HCT116 (cell line): ENCODE results near the gene ABCG1. TPM values are rescaled to one million over a fixed set of nuclear protein-coding genes. Genes with fewer than 3 reads are reported as not detected.

ENCODE experiments used
- ATAC-seq: fragments of 200-7000 bp; cut with Tn5 transposase; 2 replicates; pipeline ENCODE4 v1.9.1; 2020; ENCODE audit warnings: mild to moderate bottlenecking, moderate library complexity
- BruUV-seq: library from RNA; stranded (reverse); fragments of 400-500 nt; replicated peaks from 2 replicates; lab custom pipeline; 2021; lab: Mats Ljungman, UMichigan
- CTCF ChIA-PET: fragments of 300-600 bp; sonication (Branson Sonifier 250); formaldehyde crosslinking; loops from one replicate; lab custom pipeline; 2021; ENCODE audit warnings: antibody characterized with exemption; lab: Charles Lee
- POLR2A ChIA-PET: fragments of 300-600, 350-600 bp; sonication (Branson Sonifier 250); formaldehyde crosslinking; loops from one replicate; lab custom pipeline; 2021; ENCODE audit warnings: antibody characterized with exemption; lab: Charles Lee
- RAD21 ChIA-PET, 2 experiments: fragments of 300-600 bp; sonication (Branson Sonifier 250); formaldehyde crosslinking; loops; one replicate each; lab custom pipeline; 2023; ENCODE audit warnings: low total read pairs in 2 of 2; ENCODE audit not compliant: uncharacterized antibody in 2 of 2, unreplicated experiment in 2 of 2, low non-redundant PET in 1 of 2; lab: Charles Lee
- DNase-seq: peaks from one replicate; pipeline ENCODE4 v3.0.0-alpha.2; 2010; ENCODE audit warnings: low read depth, low spot score
- H2AFZ ChIP-seq: fragments of 200-600 bp; shearing (Covaris generic), sonication (generic); 2 replicates; pipeline ENCODE4 v1.6.1; 2017; ENCODE audit warnings: low read depth, mixed run types, mixed read lengths, antibody characterized with exemption, low read length; ENCODE audit not compliant: poor library complexity, severe bottlenecking
- H3K27ac ChIP-seq: 2 replicates; pipeline ENCODE4 v1.5.1; 2012; ENCODE audit warnings: low read depth, low read length
- H3K27me3 ChIP-seq: fragments of 200-600 bp; sonication (generic); 2 replicates; pipeline ENCODE4 v1.6.1; 2016; ENCODE audit warnings: mixed run types, low read length, mixed read lengths; ENCODE audit not compliant: insufficient read depth
- H3K36me3 ChIP-seq, 2 experiments: fragments of 200-500 bp in 1 of 2; fragments of 200-600 bp in 1 of 2; sonication (Bioruptor generic) in 1 of 2; sonication (generic) in 1 of 2; 2 replicates each; pipeline versions ENCODE4 v1.5.1 to v1.6.1; 2014 to 2016; ENCODE audit warnings: low read length in 2 of 2, inconsistent platforms in 1 of 2, mixed read lengths in 1 of 2, mixed run types in 1 of 2; ENCODE audit not compliant: insufficient read depth in 2 of 2, control insufficient read depth in 1 of 2
- H3K4me1 ChIP-seq, 2 experiments: fragments of 200-600 bp in 1 of 2; sonication (generic) in 1 of 2; 2 replicates each; pipeline versions ENCODE4 v1.5.1 to v1.6.1; 2012 to 2017; ENCODE audit warnings: low read length in 2 of 2, inconsistent platforms in 1 of 2, mild to moderate bottlenecking in 1 of 2, mixed read lengths in 1 of 2, mixed run types in 1 of 2, moderate library complexity in 1 of 2; ENCODE audit not compliant: insufficient read depth in 2 of 2, control insufficient read depth in 1 of 2
- H3K4me2 ChIP-seq: fragments of 200-600 bp; sonication (generic); 2 replicates; pipeline ENCODE4 v1.6.1; 2017; ENCODE audit warnings: mixed run types, low read length, mixed read lengths
- H3K4me3 ChIP-seq, 2 experiments: fragments of 200-600 bp in 1 of 2; sonication (generic) in 1 of 2; replicated peaks in 1 of 2; 2 replicates each; pipeline ENCODE4 v1.5.1; 2011 to 2016; ENCODE audit warnings: low read length in 2 of 2, control low read depth in 1 of 2, low read depth in 1 of 2, mild to moderate bottlenecking in 1 of 2, mixed read lengths in 1 of 2, mixed run types in 1 of 2
- H3K79me2 ChIP-seq: fragments of 200-600 bp; sonication (generic); 2 replicates; pipeline ENCODE4 v1.6.1; 2017; ENCODE audit warnings: mild to moderate bottlenecking, mixed run types, low read length, moderate library complexity, mixed read lengths; ENCODE audit not compliant: insufficient read depth
- H3K9ac ChIP-seq: fragments of 200-600 bp; sonication (generic); 2 replicates; pipeline ENCODE4 v1.6.1; 2016; ENCODE audit warnings: low read length, mixed read lengths
- H3K9me2 ChIP-seq: fragments of 200-600 bp; sonication (generic), shearing (Covaris generic); 2 replicates; pipeline ENCODE4 v1.6.1; 2017; ENCODE audit warnings: mixed run types, mild to moderate bottlenecking, moderate library complexity; ENCODE audit not compliant: insufficient read depth
- H3K9me3 ChIP-seq, 2 experiments: fragments of 200-500 bp in 1 of 2; fragments of 200-600 bp in 1 of 2; sonication (Bioruptor generic) in 1 of 2; sonication (generic) in 1 of 2; 2 replicates each; pipeline ENCODE4 v1.6.1; 2014 to 2017; ENCODE audit warnings: low read length in 2 of 2, mixed read lengths in 2 of 2, inconsistent platforms in 1 of 2, low read depth in 1 of 2, mild to moderate bottlenecking in 1 of 2, mixed run types in 1 of 2, moderate library complexity in 1 of 2; ENCODE audit not compliant: control insufficient read depth in 1 of 2, insufficient read depth in 1 of 2
- H4K20me1 ChIP-seq: fragments of 200-600 bp; sonication (generic), shearing (Covaris generic); 2 replicates; pipeline ENCODE4 v1.6.1; 2017; ENCODE audit warnings: mixed run types, mild to moderate bottlenecking, moderate library complexity; ENCODE audit not compliant: insufficient read depth
- ELF1 ChIP-seq: IDR thresholded peaks from 2 replicates; pipeline ENCODE4 v1.6.1; 2012; ENCODE audit warnings: low read depth, borderline replicate concordance
- EZH2phosphoT487 ChIP-seq: fragments of 200-600 bp; IDR thresholded peaks from 2 replicates; pipeline ENCODE4 v1.6.1; 2018; ENCODE audit warnings: antibody characterized with exemption, borderline replicate concordance
- MAX ChIP-seq: IDR thresholded peaks from 2 replicates; pipeline ENCODE4 v1.6.1; 2012
- POLR2AphosphoS5 ChIP-seq: IDR thresholded peaks from 2 replicates; pipeline ENCODE4 v1.6.1; 2011; ENCODE audit warnings: mild to moderate bottlenecking, low read depth, low read length, moderate library complexity
- REST ChIP-seq: IDR thresholded peaks from 2 replicates; pipeline ENCODE4 v1.6.1; 2012; ENCODE audit warnings: low read depth
- SP1 ChIP-seq: IDR thresholded peaks from 2 replicates; pipeline ENCODE4 v1.6.1; 2012; ENCODE audit warnings: low read depth
- YY1 ChIP-seq: IDR thresholded peaks from 2 replicates; pipeline ENCODE4 v1.6.1; 2011; ENCODE audit warnings: low read length, low read depth, moderate library complexity, mild to moderate bottlenecking; ENCODE audit not compliant: insufficient replicate concordance; ENCODE audit errors: extremely low read depth
- ZFX ChIP-seq: fragments of 450-650 bp; IDR thresholded peaks from 2 replicates; pipeline ENCODE4 v1.6.1; 2017
- intact Hi-C: fragments of 100-400 bp; cut with micrococcal nuclease; formaldehyde crosslinking; loops from 2 replicates; pipeline ENCODE4 v1.10.0; 2022
- total RNA-seq: library from RNA; stranded (reverse); gene quantifications from one replicate; pipeline ENCODE4 v1.2.1, GENCODE V29; 2021; ENCODE audit not compliant: unreplicated experiment

Gene ABCG1
- total RNA-seq, 1 experiment from 2014 or later, result 1.6 TPM

- no TSS peak for BruUV-seq
Observed at GRCh38 chr21:42330380-42331371, 111.7 kb downstream of the ABCG1 start.

More at GRCh38 chr21:42330380-42331371, 111.7 kb downstream of the ABCG1 start:
- no peaks in the 10 kb centered on the region for H3K79me2 ChIP-seq
- intact Hi-C loops, result loop anchor here (10.0 kb wide), 1 partner anchor 124 kb away; no protein-coding TSS in a partner anchor
- no peaks in the 10 kb centered on the region for H3K9me3 ChIP-seq
- TF ChIP-seq ELF1 (no peak), SP1 (no peak), REST (no peak), YY1 (no peak), EZH2phosphoT487 (no peak), POLR2AphosphoS5 (no peak), ZFX (no peak), MAX (no peak)
- no peaks in the 10 kb centered on the region for H3K9me2 ChIP-seq
- ChIA-PET RAD21 (no interaction called here), CTCF (no interaction called here), POLR2A (no interaction called here)
- H3K4me1 ChIP-seq, result peaks cover 0 to under 1% of the 10 kb centered on the region in 2 experiments; a peak in 2 of 4 replicates
- H3K27ac ChIP-seq, result no peak overlapping the region
- H2AFZ ChIP-seq, result no peak overlapping the region
- H3K9ac ChIP-seq, result no peak overlapping the region
- no peak for ATAC-seq
- no peaks in the 10 kb centered on the region for H3K27me3 ChIP-seq
- H4K20me1 ChIP-seq, result no peaks in the 10 kb centered on the region
- H3K4me2 ChIP-seq, result no peak overlapping the region
- H3K36me3 ChIP-seq, result no peaks in the 10 kb centered on the region
- H3K4me3 ChIP-seq, result no peak overlapping the region
- no peak for DNase-seq
